Measurements from ENCODE around the gene PHACTR4.

DNA sequence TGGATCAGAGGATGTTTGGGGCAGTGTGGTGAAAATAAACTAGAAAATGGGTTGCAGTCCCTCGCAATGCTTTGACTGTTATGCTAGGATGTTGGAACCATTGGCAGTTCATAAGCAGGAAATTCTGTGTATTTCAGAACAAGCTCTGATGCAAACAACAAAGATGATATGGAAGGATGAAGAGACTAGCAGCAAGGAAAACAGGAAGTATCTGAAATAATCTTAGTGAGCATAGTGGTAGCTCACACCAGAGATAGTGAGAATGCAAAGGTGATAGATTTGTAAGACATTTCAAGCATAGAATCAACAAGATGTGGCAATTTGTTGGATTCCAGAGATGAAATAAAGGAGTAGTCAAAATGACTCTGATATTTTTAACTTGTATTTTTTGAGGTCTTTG, 125.2 kb downstream of the PHACTR4 start:
- TF ChIP-seq, protein P1, sequence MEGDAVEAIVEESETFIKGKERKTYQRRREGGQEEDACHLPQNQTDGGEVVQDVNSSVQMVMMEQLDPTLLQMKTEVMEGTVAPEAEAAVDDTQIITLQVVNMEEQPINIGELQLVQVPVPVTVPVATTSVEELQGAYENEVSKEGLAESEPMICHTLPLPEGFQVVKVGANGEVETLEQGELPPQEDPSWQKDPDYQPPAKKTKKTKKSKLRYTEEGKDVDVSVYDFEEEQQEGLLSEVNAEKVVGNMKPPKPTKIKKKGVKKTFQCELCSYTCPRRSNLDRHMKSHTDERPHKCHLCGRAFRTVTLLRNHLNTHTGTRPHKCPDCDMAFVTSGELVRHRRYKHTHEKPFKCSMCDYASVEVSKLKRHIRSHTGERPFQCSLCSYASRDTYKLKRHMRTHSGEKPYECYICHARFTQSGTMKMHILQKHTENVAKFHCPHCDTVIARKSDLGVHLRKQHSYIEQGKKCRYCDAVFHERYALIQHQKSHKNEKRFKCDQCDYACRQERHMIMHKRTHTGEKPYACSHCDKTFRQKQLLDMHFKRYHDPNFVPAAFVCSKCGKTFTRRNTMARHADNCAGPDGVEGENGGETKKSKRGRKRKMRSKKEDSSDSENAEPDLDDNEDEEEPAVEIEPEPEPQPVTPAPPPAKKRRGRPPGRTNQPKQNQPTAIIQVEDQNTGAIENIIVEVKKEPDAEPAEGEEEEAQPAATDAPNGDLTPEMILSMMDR (IDR thresholded peaks at IDR 0.05 in 4 of 5, conservative IDR thresholded peaks at IDR 0.05 in 1 of 5) = no peak
- TF ChIP-seq POLR2A (IDR thresholded peaks at IDR 0.05) = no peak

All from gastrocnemius medialis (tissue), 4 donors.